ENCODE data around the gene TNFSF10. TPM values are rescaled to one million over a fixed set of nuclear protein-coding genes. Genes with fewer than 3 reads are reported as not detected.

The TNFSF10 gene
- total and polyA plus RNA-seq, 2 of the 4 experiments (the other 2 are of a cell fraction): 0.63 to 1.3 TPM

DNA sequence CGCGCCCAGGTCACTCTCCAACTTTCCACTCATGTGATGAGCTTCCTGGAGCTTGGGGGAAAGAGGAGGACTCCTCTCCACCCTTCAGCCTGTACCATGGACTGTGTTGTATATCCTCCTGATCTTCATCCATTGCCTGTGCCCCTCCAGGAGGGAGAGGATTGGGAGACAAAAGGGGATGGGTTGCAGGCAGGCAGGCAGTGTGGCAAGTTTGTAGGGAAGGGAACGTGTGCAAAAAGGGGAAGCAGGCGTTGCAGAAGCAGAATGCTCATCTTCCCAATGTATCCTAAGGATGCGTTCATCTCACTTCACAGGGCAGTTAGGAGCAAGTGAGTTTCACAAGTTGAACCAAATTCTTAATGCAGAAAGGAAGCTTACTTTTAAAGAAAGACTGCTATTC is 46.9 kb downstream of the TNFSF10 start:
- Histone ChIP-seq H4K91ac (ENCODE audit: insufficient read depth, low read depth, low read length) (no peak overlapping the region), H3K18ac (ENCODE audit: low read depth, low read length) (no peak overlapping the region), H3K14ac (replicated peaks; ENCODE audit: low read depth, low read length) (no peak overlapping the region), H2BK20ac (ENCODE audit: low read depth, low read length) (no peak overlapping the region), H3K27me3 (ENCODE audit: control insufficient read depth, insufficient read depth, low read length) (no peaks in the 10 kb centered on the region; the same call in none of the 2 replicates), H2AK9ac (replicated peaks; ENCODE audit: low read depth, low read length, poor library complexity) (no peak overlapping the region), H3K4me3 (ENCODE audit: insufficient read depth, low read depth, low read length) (no peak overlapping the region), H2BK120ac (ENCODE audit: low read depth, low read length) (no peak overlapping the region), H3K23ac (ENCODE audit: low read depth, low read length) (no peak overlapping the region), H2BK5ac (ENCODE audit: low read depth, low read length, poor library complexity, severe bottlenecking) (no peak overlapping the region), H2AFZ (replicated peaks; ENCODE audit: low read length, poor library complexity) (peak overlapping the region; percentile 16), H3K4me2 (ENCODE audit: low read depth, low read length) (no peak overlapping the region), H2BK15ac (ENCODE audit: low read depth, low read length) (no peak overlapping the region), H4K8ac (ENCODE audit: low read depth in 2 of 2, low read length in 2 of 2) (no peak overlapping the region), H3K36me3 (ENCODE audit: control insufficient read depth, insufficient read depth, low read length) (no peaks in the 10 kb centered on the region), H3K4me1 (ENCODE audit: control insufficient read depth, insufficient read depth, low read length) (no peaks in the 10 kb centered on the region; the same call in 1 of the 2 replicates), H3K9ac (ENCODE audit: low read depth, low read length) (no peak overlapping the region), H2AK5ac (ENCODE audit: low read depth, low read length) (no peak overlapping the region), H3K27ac (ENCODE audit: insufficient read depth, low read length) (no peak overlapping the region), H4K20me1 (ENCODE audit: insufficient read depth, low read length) (no peaks in the 10 kb centered on the region), H3K79me1 (ENCODE audit: low read depth in 1 of 2, low read length in 2 of 2) (no peaks in the 10 kb centered on the region), H3K9me3 (ENCODE audit: control insufficient read depth, insufficient read depth, low read length) (no peaks in the 10 kb centered on the region), H4K5ac (ENCODE audit: low read depth, low read length) (no peak overlapping the region), H3K56ac (ENCODE audit: extremely low read depth, insufficient read depth, low read length) (no peak overlapping the region), H3K9me1 (ENCODE audit: insufficient read depth, low read length) (no peaks in the 10 kb centered on the region; the same call in 1 of the 2 replicates), H3K4ac (ENCODE audit: low read depth, low read length) (no peak overlapping the region)
- BruUV-seq (replicated peaks): no TSS peak
- dilution Hi-C loops (cut with HindIII; ENCODE audit: low sequenced_read_pairs, unreplicated experiment): no loop called here
- TF ChIP-seq FOS (IDR thresholded peaks at IDR 0.05; ENCODE audit: low read depth, low read length) (no peak), RAD21 (IDR thresholded peaks at IDR 0.05; ENCODE audit: low read length) (no peak), SMC3 (IDR thresholded peaks at IDR 0.05; ENCODE audit: low read depth, low read length) (no peak), RFX5 (IDR thresholded peaks at IDR 0.05; ENCODE audit: low read depth, low read length) (no peak), MAZ (IDR thresholded peaks at IDR 0.05; ENCODE audit: borderline replicate concordance, low read depth, low read length) (no peak)
- no CpG with 5 or more reads among the region's 5 CpGs for WGBS, 2 experiments (ENCODE audit: extremely low coverage in 2 of 2, insufficient read length in 1 of 2)
- ChIA-PET POLR2A (ENCODE audit: unreplicated experiment) (no interaction called here), CTCF (interaction anchor here (0.6 to 1.1 kb wide), 3 partner anchors 12 to 1628 kb away, joined by 3 to 6 read pairs (median 3); no protein-coding TSS in a partner anchor)
- DNase-seq (no peak), ATAC-seq (ENCODE audit: low read depth) (no peak)
- intact Hi-C loops (cut with micrococcal nuclease): loop anchor here (2.0 to 5.0 kb wide), 2 partner anchors 119 to 830 kb away; no protein-coding TSS in a partner anchor
- in situ Hi-C loops (cut with MboI; ENCODE audit: low sequenced_read_pairs): loop anchor here (10.0 kb wide), 1 partner anchor 832 kb away; no protein-coding TSS in a partner anchor
